Tibial nerve (tissue), 4 donors: ENCODE results near the gene EYS. TPM values are rescaled to one million over a fixed set of nuclear protein-coding genes. Genes with fewer than 3 reads are reported as not detected.

Experiments
- DNase-seq, 2 donors: peaks; one replicate each; pipeline ENCODE4 v3.0.0-alpha.2; 2019; ENCODE audit warnings: low spot score in 2 of 2
- H3K27ac ChIP-seq, 4 donors: fragments of 200-600 bp; sonication (generic) in 3 of 4; one replicate each; pipeline ENCODE4 v1.5.1; 2017 to 2019; ENCODE audit warnings: mild to moderate bottlenecking in 1 of 4
- H3K27me3 ChIP-seq, 2 donors: fragments of 200-600 bp; sonication (generic) in 1 of 2; one replicate each; pipeline versions ENCODE4 v1.5.1 to v1.6.0; 2017 to 2019
- H3K36me3 ChIP-seq, 3 donors: fragments of 200-600 bp; sonication (generic); one replicate each; pipeline ENCODE4 v1.5.1; 2018 to 2019
- H3K4me1 ChIP-seq, 4 donors: fragments of 200-600 bp; sonication (generic) in 3 of 4; one replicate each; pipeline ENCODE4 v1.5.1; 2017 to 2019
- H3K4me3 ChIP-seq, 4 donors: fragments of 200-600 bp; sonication (generic) in 3 of 4; one replicate each; pipeline ENCODE4 v1.5.1; 2017 to 2019; ENCODE audit warnings: mild to moderate bottlenecking in 1 of 4, moderate library complexity in 1 of 4
- H3K9me3 ChIP-seq, 4 donors: fragments of 200-600 bp; sonication (generic) in 3 of 4; one replicate each; pipeline ENCODE4 v1.5.1; 2017 to 2019
- EP300 ChIP-seq, 2 donors: sonication (generic); formaldehyde crosslinking; IDR thresholded peaks; one replicate each; pipeline ENCODE4 v1.6.1; 2017; ENCODE audit warnings: antibody characterized with exemption in 2 of 2, mild to moderate bottlenecking in 1 of 2
- POLR2A ChIP-seq, 2 donors: fragments of 450-650 bp; IDR thresholded peaks; one replicate each; pipeline ENCODE4 v1.6.1; 2017; ENCODE audit warnings: antibody characterized with exemption in 2 of 2, mild to moderate bottlenecking in 2 of 2, moderate library complexity in 2 of 2
- WGBS, 2 donors: methylation state at CpG; one replicate each; pipeline ENCODE4 v1.1.5; 2018; 5-methylcytosine and 5-hydroxymethylcytosine counted together
- total RNA-seq, 4 donors: library from RNA; depleted of rRNA; stranded (reverse); fragments of >200 nt; gene quantifications; one replicate each; pipeline ENCODE4 v1.1.0, GENCODE V29; 2016
- TF ChIP-seq, protein P1 (sequence below), 5 experiments: fragments of 200-600 bp in 3 of 5; fragments of 450-650 bp in 2 of 5; sonication (generic) in 3 of 5; IDR thresholded peaks; one replicate each; pipeline ENCODE4 v1.5.1; 2016 to 2019; ENCODE audit warnings: antibody characterized with exemption in 5 of 5, mild to moderate bottlenecking in 3 of 5, moderate library complexity in 2 of 5

EYS gene
- total RNA-seq, 4 donors from 2014 or later = under 0.01 to 4.5 (median 0.39) TPM; not detected in 1

DNA sequence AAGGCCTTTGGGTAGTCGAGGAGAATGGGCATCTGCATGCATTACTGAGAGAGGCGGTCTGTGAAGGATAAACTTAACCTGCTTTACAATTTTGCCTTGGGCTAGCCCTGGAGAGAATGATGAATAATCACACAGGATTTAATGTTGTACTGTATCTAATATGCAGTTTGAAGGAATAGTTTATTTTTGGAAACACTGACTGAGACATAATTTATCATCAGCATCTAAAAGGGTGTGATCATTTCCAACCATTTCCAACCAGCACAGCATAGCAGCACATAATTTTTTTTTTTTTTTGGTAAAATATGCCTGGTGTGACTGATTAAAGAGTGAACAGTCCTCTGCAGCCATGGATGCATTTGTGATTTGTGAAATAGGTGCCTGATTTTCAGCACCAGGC, 1552.0 kb downstream of the EYS start:
- H3K4me3 ChIP-seq = no peak overlapping the region
- no peak for TF ChIP-seq EP300 (IDR thresholded peaks at IDR 0.05)
- TF ChIP-seq, protein P1, sequence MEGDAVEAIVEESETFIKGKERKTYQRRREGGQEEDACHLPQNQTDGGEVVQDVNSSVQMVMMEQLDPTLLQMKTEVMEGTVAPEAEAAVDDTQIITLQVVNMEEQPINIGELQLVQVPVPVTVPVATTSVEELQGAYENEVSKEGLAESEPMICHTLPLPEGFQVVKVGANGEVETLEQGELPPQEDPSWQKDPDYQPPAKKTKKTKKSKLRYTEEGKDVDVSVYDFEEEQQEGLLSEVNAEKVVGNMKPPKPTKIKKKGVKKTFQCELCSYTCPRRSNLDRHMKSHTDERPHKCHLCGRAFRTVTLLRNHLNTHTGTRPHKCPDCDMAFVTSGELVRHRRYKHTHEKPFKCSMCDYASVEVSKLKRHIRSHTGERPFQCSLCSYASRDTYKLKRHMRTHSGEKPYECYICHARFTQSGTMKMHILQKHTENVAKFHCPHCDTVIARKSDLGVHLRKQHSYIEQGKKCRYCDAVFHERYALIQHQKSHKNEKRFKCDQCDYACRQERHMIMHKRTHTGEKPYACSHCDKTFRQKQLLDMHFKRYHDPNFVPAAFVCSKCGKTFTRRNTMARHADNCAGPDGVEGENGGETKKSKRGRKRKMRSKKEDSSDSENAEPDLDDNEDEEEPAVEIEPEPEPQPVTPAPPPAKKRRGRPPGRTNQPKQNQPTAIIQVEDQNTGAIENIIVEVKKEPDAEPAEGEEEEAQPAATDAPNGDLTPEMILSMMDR (IDR thresholded peaks at IDR 0.05) = no peak
- no peak for TF ChIP-seq POLR2A (IDR thresholded peaks at IDR 0.05)
- 67 to 81% methylated on average over 2 of the region's 2 CpGs for WGBS, 2 donors

DNA sequence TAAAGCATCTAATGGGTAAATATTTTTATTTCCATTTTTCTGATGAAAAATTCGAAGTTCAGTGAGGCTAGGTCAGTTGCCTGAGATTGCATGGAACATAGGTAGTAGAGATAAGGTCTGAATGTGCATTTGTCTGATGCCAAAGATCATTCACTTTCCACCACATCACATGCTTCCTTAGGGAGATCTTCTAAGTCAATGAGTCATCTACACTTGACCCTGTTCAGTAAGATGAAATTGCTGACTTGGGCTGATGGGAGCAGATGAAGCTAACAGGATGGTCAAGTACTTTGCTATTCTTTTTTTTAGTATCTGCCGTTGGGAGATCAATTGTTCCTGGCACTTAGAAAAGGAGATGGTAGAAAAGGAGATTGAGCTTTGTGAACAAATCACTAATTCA, 1560.2 kb downstream of the EYS start:
- no peak for DNase-seq
- Histone ChIP-seq H3K4me1 (no peaks in the 10 kb centered on the region), H3K27me3 (no peaks in the 10 kb centered on the region), H3K36me3 (no peaks in the 10 kb centered on the region), H3K9me3 (no peaks in the 10 kb centered on the region), H3K27ac (no peak overlapping the region), H3K4me3 (no peak overlapping the region)
- 80 to 82% methylated on average over 2 of the region's 2 CpGs for WGBS, 2 donors
- no peak for TF ChIP-seq EP300 (IDR thresholded peaks at IDR 0.05)
- TF ChIP-seq, protein P1 (IDR thresholded peaks at IDR 0.05) = no peak
- TF ChIP-seq POLR2A (IDR thresholded peaks at IDR 0.05) = no peak

More for the DNA sequence above, 1552.0 kb downstream of the EYS start:
- no peak overlapping the region for H3K27ac ChIP-seq
- H3K9me3 ChIP-seq = no peaks in the 10 kb centered on the region
- no peaks in the 10 kb centered on the region for H3K4me1 ChIP-seq
- no peaks in the 10 kb centered on the region for H3K36me3 ChIP-seq
- no peaks in the 10 kb centered on the region for H3K27me3 ChIP-seq
- no peak for DNase-seq

DNA sequence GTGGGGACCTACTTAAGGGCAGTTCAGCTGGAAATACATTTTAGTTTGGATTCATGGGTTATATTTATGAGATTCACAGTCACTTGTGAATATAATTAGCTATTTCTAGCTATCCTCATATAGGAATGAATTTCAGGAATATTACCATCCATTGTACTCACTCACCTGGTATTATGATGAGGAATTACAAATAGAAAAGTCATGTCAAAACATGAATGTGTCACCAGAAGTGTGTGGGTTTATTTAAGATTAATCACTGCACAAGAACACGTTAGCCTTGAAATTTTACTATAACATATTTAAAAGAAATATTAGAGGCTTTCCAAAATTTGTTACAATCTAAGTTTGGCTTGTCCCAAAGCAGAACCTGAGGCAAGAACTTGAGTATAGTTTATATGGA, 1560.9 kb downstream of the EYS start:
- TF ChIP-seq, protein P1 (IDR thresholded peaks at IDR 0.05) = no peak
- no peak for TF ChIP-seq EP300 (IDR thresholded peaks at IDR 0.05)
- no peak for TF ChIP-seq POLR2A (IDR thresholded peaks at IDR 0.05)
- Histone ChIP-seq H3K27me3 (no peaks in the 10 kb centered on the region), H3K36me3 (no peaks in the 10 kb centered on the region), H3K27ac (no peak overlapping the region), H3K4me3 (no peak overlapping the region), H3K9me3 (no peaks in the 10 kb centered on the region), H3K4me1 (no peaks in the 10 kb centered on the region)
- no peak for DNase-seq
- WGBS, 2 donors = 80 to 85% methylated on average over 1 of the region's 1 CpG

DNA sequence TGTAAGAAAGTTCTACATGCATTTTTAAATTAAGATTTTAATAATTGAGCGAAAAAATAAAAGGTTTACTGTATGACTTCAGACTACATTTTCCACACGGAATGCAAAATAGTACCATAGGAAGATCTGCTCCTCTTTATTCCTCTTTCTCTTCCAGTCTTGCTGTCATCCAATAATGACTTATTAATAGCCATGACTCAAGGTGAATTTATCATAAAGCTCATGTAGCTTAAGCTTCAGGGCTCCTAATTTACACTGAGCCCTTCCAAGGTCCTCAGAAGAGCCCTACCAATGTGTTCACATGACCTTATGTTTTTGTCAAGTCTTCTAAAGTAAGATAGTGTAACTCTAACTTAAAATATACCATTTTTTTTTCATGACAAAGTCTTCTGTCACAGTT, 1561.4 kb downstream of the EYS start:
- Histone ChIP-seq H3K36me3 (no peaks in the 10 kb centered on the region), H3K27me3 (no peaks in the 10 kb centered on the region), H3K9me3 (no peaks in the 10 kb centered on the region), H3K4me1 (no peaks in the 10 kb centered on the region), H3K4me3 (no peak overlapping the region), H3K27ac (no peak overlapping the region)
- TF ChIP-seq POLR2A (IDR thresholded peaks at IDR 0.05) = no peak
- no peak for TF ChIP-seq EP300 (IDR thresholded peaks at IDR 0.05)
- TF ChIP-seq, protein P1 (IDR thresholded peaks at IDR 0.05) = no peak
- 86 to 89% methylated on average over 2 of the region's 2 CpGs for WGBS, 2 donors
- DNase-seq = no peak

DNA sequence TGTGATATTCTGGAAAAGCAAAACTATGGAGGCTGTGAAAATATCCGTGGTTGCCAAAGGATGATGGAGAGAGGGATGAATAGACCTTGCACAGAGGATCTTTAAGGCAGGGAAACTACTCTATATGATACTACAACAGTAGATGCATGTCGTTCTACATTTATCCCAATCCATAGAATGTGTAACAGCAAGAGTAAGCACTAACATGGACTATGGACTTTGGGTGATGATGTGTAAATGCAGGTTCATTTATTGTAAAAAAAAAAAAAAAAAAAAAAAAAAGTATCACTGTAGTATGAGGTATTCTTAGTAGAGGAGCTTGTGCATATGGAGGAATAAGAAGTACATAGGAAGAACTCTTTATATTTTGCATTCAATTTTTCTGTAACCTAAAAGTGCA, 1563.9 kb downstream of the EYS start:
- WGBS, 2 donors = 67 to 82% methylated on average over 2 of the region's 2 CpGs
- no peak overlapping the region for H3K4me3 ChIP-seq
- no peak overlapping the region for H3K27ac ChIP-seq
- no peak for TF ChIP-seq EP300 (IDR thresholded peaks at IDR 0.05)
- TF ChIP-seq, protein P1 (IDR thresholded peaks at IDR 0.05) = no peak
- TF ChIP-seq POLR2A (IDR thresholded peaks at IDR 0.05) = no peak
- no peaks in the 10 kb centered on the region for H3K4me1 ChIP-seq
- H3K27me3 ChIP-seq = no peaks in the 10 kb centered on the region
- H3K9me3 ChIP-seq = no peaks in the 10 kb centered on the region
- DNase-seq = no peak
- H3K36me3 ChIP-seq = no peaks in the 10 kb centered on the region
